GM18502 (cell line): Measurements from ENCODE around the gene PLOD3.

ENCODE experiments used
- ATAC-seq: cut with Tn5 transposase; IDR thresholded peaks from one replicate; pipeline ENCODE4 v1.9.1; 2021; ENCODE audit warnings: mild to moderate bottlenecking; ENCODE audit not compliant: unreplicated experiment, poor library complexity

PLOD3 gene

GRCh38 chr7:101186844-101187428 is 30.4 kb downstream of the PLOD3 start:
- no peak for ATAC-seq

- ATAC-seq: no peak
Measured at GRCh38 chr7:101186194-101186593, 31.2 kb downstream of the PLOD3 start.

GRCh38 chr7:101185258-101185839 is 32.0 kb downstream of the PLOD3 start:
- no peak for ATAC-seq

GRCh38 chr7:101180130-101180755 is 37.1 kb downstream of the PLOD3 start, which contains the start of gene NAT16:
TSS of gene NAT16 (minus strand) at chr7:101180293. CDS start at chr7:101174807, 5,486 bp downstream.
- no peak for ATAC-seq

GRCh38 chr7:101179713-101180112 is 37.7 kb downstream of the PLOD3 start:
- no peak for ATAC-seq

- no peak for ATAC-seq
Measured at GRCh38 chr7:101179117-101179516, 38.3 kb downstream of the PLOD3 start.

- ATAC-seq: no peak
Measured at GRCh38 chr7:101177644-101178043, 39.7 kb downstream of the PLOD3 start.

- no peak for ATAC-seq
Measured at GRCh38 chr7:101175664-101176063, 41.7 kb downstream of the PLOD3 start.

GRCh38 chr7:101174322-101174854 is 43.0 kb downstream of the PLOD3 start:
- no peak for ATAC-seq

- ATAC-seq: no peak
Measured at GRCh38 chr7:101173752-101174244, 43.6 kb downstream of the PLOD3 start.

- ATAC-seq: no peak
Measured at GRCh38 chr7:101172854-101173751, 44.3 kb downstream of the PLOD3 start.

GRCh38 chr7:101172005-101172853 is 45.2 kb downstream of the PLOD3 start:
- ATAC-seq: no peak

- no peak for ATAC-seq
Measured at GRCh38 chr7:101171442-101171837, 45.9 kb downstream of the PLOD3 start.

GRCh38 chr7:101170617-101171441 is 46.6 kb downstream of the PLOD3 start:
- no peak for ATAC-seq

GRCh38 chr7:101169838-101170551 is 47.4 kb downstream of the PLOD3 start:
- no peak for ATAC-seq

GRCh38 chr7:101169110-101169837 is 48.1 kb downstream of the PLOD3 start:
- ATAC-seq: no peak

- ATAC-seq: no peak
Measured at GRCh38 chr7:101168412-101169049, 48.9 kb downstream of the PLOD3 start.
